NT2/D1 (cell line): ENCODE data around the gene C10orf90.

ENCODE experiments used
- SUZ12 ChIP-seq: IDR thresholded peaks from 2 replicates; pipeline ENCODE4 v1.6.1; 2011; ENCODE audit not compliant: insufficient read length, insufficient read depth; ENCODE audit errors: extremely low read depth
- YY1 ChIP-seq: IDR thresholded peaks from 2 replicates; pipeline ENCODE4 v1.6.1; 2011; ENCODE audit not compliant: insufficient read length, insufficient read depth

- TF ChIP-seq YY1 = no peak
- no peak for TF ChIP-seq SUZ12
These were observed 196.5 kb downstream of the C10orf90 start for GRCh38 chr10:126474031-126474430.
